NOMO-1 treated with DMSO at 0.1 percent for 48 hours (cell line): Measurements from ENCODE around the gene LDB2.

ENCODE experiments used
- DNase-seq: peaks from one replicate; lab custom pipeline; 2025; ENCODE audit not compliant: unreplicated experiment; lab: John Stamatoyannopoulos, UW

The LDB2 gene

DNA sequence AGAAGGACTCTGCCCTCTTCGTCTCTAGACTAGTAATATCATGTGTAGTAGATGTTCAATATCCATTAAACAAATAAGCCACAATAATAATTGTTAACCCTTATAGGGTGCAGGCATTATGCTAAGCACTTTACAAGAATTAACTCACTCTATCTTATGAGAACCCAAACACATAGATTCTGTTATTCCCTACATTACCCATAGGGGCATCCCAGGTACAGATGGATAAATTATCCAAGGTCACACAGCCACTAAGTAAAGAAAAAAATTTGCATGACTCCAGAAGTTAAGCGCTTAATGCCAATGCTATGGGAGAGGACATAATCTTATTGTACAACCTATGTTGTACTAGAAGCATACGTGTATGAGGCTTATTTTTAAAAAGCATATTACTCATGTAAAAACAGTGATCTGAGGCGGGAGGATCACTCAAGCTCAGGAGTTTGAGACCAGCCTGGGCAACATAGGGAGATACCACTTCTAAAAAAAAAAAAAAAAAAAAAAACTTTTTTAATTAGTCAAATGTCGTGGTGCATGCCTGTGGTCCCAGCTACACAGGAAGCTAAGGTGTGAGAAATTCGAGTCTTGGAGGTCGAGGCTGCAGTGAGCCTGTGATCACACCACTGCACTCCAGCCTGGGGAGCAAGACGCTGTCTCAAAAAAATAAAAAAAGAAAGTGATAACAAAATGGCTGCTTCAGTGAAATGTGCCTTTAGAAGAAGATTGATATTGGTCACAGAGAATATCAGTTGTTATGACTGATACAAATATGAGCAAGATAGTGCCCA lies 13.6 kb downstream of the LDB2 start:
- DNase-seq, result no peak

DNA sequence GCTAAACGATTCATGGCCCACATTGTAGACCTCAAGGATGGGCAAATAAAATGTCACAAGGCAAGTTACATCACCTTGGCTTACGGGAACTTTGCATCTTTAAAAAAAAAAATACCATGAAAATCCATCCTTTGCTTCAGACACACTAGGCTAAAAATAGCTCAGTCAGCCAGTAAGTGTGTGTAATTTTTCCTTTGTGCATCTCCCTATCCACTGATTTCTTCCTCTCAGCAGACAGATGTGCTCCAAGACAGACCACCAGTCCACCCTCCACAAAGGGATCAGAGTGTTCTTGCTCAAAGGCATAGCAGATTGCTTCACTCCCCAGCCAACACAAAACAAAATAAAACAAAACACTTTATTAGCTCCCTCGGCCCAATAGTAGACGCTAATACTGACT lies 14.6 kb downstream of the LDB2 start:
- DNase-seq, result no peak

DNA sequence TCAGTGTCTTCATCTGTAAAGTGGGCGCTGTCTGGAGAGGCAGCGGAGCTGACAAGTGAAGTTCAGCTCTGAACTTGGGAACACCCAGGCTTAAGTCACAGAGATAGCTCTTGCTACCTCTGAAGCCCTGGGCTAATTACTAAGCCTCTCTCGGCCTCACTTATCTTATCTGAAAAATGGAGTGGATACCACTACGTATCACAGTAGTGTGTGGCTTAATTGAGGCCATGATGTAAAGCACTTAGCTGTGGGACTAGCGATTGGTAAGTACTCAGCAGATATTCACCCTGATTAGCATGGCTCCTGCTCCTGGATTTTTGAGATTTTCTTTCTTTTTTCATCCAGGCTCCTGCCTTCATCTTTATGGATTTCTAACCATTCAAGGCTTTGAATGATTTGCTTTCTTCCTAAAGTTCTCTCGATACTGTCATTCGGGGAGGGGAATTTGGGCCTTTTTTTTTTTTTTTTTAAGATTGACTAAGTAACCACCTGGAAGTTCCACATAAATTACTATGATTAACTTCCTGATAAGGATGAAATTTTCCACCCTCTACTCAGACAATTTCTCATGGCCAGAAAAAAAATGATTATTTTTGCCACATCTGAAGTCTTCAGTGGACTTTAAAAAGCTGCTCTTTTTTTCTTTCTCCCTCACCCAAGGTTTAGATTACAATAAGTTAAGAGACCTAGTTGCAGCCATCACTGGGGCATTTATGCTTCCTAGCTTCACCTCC lies 17.1 kb downstream of the LDB2 start:
- no peak for DNase-seq

DNA sequence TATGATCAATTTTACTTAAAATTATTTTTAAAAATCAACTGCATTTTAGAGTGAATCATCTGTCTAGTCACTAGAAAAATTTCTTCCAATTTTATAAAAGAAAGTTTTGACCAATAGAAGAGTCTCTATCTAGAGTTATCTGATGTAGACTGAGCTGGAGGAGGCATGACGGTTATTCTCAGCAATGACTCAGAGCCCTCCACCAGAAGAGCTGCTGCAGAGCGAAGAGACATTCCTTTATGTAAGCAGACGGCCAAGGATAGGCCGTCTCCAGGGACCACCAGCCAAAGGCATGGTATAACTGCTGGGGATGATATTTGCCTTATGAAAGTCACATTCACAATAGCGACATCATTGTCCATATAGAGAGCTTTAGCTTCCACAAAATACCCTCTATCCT lies 23.0 kb downstream of the LDB2 start:
- DNase-seq, result no peak

DNA sequence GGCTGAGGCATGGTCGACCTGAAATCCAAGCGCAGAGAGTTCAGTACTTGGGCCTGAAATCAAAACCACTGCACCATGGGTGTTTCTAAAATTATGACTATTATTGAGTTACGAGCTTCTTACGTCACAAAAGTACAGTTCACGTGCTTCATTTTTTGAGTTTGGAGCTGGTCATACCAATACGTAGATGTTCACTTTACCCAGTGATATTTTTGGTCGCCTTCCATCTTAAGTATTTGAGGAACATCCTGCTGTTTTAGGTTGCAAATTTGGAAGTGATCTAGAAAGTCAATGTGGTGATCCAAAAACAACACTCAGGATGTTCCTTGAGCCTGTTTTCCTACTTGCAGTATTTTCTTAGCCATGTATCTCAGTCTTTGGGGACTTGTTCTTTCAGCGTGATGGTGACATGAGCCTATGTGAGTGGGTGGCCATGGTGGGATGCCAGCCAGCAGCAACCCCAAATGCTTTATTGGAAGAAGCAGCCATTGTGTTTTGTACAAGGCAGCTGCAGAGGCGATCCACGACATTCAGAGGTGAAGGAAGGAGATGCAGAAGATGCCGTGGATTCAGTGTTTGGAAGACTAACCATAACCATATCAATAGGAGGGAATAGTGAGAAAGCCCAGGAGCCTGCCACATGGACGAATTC lies 28.7 kb downstream of the LDB2 start:
- no peak for DNase-seq

DNA sequence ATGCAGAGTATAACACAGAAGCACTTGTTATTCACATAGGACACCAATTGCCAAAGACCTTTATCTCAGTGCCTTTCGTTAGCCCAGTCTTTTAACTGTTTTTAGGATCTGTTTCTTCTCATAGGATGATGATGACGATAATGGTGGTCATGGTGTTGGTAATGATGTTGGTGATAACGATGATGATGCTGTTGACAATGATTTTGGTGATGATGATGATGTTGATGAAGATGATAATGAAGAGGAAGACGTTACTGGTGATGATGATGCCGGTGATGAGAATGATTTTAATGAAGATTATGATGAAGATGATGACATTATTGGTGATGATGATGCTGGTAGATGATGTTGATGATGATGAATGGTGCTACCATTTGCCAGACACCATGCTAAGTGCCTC lies 29.8 kb downstream of the LDB2 start:
- no peak for DNase-seq

DNA sequence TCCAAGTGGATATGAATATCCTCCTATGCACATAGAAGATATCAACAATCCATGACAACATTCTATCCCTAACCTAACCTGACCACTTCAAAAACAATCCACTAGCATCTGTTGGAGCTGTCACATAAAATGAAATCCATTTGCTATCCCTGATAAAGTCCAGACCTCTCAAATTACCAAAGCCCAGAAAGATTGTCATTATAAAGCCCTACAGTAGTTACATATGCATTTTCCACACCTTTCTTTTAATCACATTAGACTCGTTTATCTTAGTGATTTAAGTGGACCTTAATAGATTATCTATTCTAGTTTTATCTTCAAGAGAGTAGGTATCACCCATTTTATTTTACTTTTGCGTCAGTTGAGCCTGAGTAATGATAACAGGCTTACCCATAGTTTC lies 30.6 kb downstream of the LDB2 start:
- no peak for DNase-seq

DNA sequence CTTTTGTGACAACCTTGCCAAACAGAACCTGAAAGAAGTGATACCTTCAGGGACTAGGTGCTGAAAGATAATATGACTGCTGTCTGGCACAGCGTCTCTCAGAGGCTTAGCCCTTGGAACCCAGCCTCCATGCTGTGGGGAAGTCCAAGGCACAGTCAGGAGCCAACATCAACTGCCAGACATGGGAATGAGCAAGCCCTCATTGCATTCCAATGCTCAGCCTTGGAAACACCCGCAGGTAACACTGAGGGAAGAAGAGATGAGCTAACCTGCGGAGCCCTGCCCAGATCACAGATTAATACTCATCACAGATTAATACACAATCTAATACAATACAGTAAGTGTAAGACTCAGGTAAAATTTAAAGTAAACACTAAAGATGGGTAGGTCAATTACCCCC lies 31.5 kb downstream of the LDB2 start:
- DNase-seq, result no peak

DNA sequence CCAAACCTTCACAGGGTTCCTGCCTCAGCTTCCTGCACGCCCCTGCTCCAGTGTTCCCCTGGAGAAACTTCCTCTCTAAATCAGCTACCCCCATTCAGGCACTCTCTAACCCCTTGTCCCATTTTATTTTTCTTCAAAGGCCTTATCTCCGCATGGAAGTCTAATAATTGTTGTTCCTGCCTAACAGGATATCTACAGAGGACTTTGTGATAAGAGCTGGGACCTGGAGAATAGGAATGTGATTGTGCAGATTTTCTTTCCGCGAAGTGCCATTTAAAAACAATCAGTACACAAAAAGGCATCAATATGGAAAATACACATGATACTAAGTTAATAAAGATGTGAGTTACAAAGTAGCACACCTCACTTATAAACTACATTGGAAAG lies 32.6 kb downstream of the LDB2 start:
- no peak for DNase-seq

DNA sequence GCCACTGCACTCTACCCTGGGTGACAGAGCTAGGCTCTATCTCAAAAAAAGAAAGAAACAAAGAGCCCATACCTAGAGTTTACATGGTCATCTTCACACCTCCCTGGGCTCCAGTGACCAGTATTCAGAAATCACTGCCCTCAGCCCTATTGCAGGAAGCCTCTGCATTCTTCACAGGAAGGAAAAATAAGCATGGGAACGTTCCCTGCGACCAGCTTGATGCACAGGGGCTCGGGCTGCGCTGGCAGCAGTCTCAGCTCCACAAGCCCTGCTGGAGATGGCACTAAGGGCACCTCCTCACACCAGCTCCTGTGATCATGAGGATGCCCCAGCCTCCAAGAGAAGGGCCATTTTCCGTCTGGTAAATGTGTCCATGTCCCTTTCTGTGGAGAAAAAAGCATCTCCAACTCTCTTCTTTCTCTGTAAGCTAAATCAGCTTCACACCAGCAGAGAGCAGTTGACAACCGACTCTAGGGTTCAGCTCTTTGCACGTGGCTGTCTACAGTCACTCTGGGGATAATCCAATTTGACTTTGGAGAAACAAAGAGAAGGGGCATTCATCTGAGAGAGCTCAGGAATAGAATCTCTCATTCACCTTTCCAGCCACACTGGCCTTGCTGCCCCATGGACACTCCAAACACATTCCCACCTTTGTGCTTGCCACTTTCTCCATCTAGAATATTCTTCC lies 33.1 kb downstream of the LDB2 start:
- DNase-seq, result no peak

DNA sequence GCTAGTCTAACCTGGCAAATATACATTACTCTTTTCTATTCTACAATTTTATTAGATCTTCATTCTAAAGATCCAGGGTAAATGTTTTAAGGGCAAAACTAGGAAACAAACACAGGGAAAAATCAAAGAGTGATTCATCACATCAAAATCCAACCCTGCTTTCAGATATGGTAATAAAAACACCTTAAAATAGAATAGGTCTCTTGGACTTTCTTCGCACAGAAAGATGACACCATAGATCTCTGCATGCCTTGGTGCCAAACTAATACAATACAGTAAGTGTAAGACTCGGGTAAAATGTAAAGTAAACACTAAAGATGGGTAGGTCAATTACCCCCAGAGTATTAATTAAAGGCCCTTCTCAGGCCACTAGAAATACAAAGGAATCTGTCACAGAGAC lies 34.2 kb downstream of the LDB2 start:
- peak; percentile 75 for DNase-seq

DNA sequence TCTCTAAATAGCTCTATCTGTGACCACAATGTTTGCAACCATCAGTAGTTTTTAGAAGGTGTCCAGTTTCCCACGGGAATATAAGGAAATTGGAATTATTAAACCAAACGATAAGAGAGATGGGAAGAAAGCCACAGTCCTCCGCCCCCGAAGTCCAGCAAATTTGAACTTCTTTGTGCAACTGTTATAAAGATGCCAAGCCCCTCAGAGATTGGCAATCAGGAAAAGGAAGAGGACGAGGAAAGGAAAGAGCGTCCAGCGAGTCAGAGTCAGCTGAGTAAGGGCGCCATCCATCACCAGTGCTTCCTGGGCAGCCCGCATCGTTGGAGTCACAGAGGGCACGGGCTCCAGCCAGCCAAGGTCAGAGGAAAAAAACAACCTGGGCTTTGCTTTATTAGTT lies 35.7 kb downstream of the LDB2 start:
- DNase-seq, result no peak

DNA sequence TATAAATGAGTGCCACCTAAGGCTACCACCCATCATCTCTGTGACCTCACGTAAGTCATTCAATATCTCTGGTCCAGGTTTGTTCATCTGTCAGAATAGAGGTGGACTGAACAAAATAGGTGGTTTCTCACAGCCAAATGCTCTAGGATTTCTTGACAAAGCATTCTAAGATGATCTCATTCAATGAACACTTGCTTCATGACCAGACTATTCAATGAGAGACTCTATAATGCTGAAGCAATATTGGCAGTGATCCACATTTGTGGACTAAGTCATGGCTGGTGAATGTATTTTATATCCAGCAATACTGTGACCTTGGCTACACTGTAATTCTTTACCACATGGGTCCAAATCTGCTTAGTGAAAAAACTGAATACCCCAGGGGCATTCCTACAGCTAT lies 37.9 kb downstream of the LDB2 start:
- DNase-seq, result no peak

DNA sequence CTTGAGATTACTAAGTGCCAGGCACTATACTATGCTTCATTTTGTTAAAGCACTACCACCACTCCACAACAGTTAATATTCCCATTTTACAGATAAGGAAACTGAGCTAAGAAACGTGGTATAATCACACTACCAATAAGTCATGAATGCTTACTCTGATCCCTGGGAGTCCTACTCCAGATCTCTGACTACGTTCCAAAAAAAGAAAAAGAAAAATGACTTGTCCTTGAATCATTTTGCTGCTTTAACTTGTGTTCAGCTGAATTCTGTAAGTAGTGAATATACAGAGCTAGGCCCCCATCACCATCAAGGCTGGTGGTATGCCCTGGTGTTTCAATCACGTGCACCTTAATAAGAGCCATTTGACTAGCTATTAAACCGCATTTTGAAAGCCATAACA lies 39.4 kb downstream of the LDB2 start:
- DNase-seq, result no peak

DNA sequence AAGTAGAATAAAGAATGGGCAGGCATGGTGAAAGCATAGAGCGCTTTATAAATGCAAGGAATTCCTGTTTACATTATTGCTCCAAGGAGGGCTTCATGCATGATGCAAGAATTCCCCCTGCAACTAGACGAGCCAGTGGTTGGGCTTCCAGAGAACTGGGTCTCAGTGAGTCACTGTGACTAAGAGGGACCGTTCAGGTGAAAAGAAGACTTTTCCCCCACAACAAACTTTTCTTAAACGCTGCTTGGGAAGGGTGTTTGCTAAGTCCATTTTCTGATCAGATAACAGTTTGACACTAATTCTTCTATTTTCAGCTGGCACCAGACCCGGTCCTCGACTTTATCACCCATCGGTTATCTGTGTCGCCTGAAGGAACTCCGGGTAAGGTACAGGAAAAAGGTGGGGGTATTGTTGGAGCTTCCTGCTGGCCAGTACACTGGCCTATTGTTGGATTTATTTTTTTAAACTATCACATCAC lies 40.1 kb downstream of the LDB2 start:
- DNase-seq, result no peak

DNA sequence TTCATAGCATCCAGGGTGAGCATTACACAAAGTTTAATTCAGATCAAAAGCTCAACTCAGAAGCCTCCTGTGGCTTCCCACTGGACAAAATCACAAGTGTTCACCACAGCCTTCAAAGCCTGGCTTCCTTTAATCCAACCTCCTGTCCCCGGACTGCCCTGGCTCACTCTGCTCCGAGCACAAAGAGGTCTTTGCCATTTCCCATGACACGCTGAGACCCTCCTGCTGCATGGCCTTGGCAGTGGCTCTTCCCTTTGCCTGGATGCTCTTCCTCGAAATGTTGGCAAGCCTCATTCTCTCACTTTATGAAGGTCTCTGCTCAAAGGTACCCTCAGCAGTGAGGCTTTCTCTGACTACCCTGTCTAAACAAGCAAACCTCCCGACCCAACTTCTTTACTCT lies 41.0 kb downstream of the LDB2 start:
- DNase-seq, result no peak

DNA sequence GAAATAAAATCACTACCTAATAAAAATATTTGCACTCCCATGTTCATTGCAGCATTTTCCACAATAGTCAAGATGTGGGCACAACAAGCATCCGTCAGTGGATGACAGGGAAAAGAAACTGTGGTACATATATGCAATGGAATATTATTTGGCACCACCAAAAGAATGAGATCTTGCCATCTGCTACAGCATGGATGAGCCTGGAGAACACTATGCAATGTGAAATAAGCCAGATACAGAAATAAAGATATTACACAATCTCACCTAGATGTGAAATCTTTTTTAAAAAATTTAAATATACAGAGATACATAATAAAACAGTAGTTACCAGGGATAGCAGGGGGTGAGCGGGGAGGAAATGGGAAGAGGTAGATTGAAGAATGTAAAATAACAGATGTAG lies 44.8 kb downstream of the LDB2 start:
- no peak for DNase-seq

DNA sequence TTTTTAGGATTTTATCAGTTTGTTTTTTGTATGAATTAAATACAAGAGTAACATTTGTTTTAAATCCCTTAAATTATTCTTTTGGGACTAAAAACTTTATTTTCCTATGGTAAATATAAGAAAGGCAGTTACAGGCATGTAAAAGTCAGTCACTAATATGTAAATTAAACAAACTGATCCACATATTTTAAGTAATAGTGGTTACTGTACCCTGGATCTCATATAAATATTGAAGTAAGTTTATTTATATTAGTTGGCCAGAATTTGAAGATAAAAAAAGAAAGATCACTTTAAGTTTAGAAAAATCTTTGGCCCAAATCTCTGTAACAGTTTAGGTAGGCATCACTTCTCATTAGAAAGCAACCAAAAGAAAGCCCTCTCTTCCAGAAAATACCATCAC lies 45.8 kb downstream of the LDB2 start:
- DNase-seq, result no peak

DNA sequence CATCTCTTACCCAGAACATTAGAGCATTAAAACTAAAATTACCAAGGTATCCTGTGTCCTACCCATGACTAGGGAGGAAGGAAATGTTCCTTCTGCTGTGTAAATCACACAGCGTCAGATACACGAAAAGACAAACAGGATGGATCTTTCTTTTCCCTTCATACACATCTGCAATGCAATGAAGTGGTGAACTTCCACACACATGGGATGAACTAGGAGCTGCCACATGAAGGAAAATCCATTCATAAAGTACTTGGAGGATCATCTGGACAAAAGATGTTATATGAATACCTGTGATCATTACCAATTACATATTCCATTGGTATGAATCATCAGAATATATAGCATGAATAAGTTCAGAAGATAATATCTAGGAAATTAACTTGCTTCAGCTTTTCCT lies 46.2 kb downstream of the LDB2 start:
- no peak for DNase-seq

DNA sequence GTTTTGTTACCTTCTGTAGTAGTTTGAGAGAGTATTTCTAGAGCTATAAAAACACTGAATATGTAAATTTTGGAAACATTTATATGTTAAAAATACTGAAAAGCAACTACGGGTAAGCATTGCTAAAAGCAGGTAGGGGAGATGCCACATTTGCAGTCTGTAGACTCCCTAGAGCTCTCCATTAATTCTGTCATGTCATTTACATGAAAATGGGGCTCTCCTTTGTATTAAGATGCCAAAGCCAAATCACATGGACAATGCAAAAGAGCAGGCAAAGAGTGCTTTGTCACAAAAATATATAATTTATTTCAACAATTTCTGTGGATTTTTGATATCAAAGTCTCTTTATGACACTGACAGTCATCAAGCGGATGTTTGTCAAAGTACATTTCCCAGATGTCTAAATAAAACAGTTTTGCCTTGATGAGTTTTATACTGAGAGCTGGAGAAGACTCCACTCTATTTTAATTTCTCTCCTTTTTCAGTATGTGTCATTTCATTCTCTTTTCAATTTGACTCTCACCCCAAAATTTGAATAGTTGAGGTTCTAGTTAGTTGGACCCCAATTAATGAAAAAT lies 51.8 kb downstream of the LDB2 start:
- no peak for DNase-seq
